ENCODE results near the gene CSDE1. TPM values are rescaled to one million over a fixed set of nuclear protein-coding genes. Genes with fewer than 3 reads are reported as not detected.

Gene CSDE1
- total RNA-seq, 1 experiment from 2014 or later: 595 TPM

DNA sequence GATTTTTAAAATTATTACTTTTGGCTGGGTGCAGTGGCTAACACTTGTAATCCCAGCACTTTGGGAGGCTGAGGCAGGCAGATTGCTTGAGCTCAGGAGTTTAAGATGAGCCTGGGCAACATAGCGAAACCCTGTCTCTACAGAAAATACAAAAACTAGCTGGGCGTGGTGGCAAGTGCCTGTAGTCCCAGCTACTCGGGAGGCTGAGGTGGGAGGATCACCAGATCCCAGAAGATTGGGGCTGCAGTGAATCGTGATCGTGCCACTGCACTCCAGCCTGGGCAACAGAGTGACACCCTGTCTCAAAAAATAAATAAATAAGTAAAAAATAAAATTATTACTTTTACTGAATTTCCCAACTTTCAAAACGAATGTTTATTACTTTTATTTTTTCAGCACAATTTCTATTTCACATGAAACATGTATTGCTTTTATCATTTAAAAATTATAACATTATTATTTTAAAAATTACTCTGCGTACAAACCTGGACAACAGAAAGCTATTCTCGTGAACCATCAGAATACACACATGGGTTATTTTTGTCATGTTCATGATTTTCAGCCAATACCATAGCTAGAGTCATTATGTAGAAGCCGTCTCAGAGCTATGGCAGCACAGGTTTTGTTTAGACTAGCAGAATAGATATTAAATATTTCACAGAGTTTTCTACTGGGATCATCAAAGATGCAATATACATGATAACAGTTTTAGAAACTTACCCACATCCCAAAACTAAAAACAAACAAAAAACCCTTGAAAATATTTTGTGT lies 63.1 kb downstream of the CSDE1 start (continued):
- TF ChIP-seq FOXK1 (CRISPR knock-in tag; IDR thresholded peaks at IDR 0.05) (no peak), ZNF219 (CRISPR knock-in tag; IDR thresholded peaks at IDR 0.05; ENCODE audit: borderline replicate concordance) (no peak)

DNA sequence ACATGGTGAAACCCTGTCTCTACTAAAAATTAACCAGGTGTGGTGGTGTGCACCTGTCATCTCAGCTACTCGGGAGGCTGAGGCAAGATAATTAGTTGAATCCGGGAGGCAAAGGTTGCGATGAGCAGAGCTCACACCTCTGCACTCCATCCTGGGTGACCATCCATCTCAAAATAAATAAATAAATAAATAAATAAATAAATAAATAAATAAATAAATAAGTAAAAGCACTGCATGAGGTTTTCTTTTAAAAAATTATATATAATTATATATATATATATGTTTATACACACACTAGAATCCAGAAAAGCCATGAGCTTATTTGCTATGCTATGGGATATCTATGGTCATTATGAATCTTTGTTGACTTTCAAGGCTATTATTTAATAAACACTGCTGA lies 64.8 kb downstream of the CSDE1 start:
- Mint-ChIP-seq H3K27me3 (ENCODE audit: low read depth) (peaks cover 7% of the 10 kb centered on the region; the same call in 1 of the 2 replicates), H3K9me3 (no peaks in the 10 kb centered on the region), H3K27ac (no peak overlapping the region), H3K4me3 (no peak overlapping the region), H3K4me1 (no peaks in the 10 kb centered on the region), H3K36me3 (no peaks in the 10 kb centered on the region)
- ATAC-seq (no peak), DNase-seq (ENCODE audit: low spot score) (no peak)
- CTCF ChIA-PET: interaction anchor here (1.4 kb wide), 1 partner anchor 360 kb away, joined by 6 read pairs; no protein-coding TSS in a partner anchor
- TF ChIP-seq GABPB1 (CRISPR knock-in tag; IDR thresholded peaks at IDR 0.05): no peak
- TF ChIP-seq, protein P1, sequence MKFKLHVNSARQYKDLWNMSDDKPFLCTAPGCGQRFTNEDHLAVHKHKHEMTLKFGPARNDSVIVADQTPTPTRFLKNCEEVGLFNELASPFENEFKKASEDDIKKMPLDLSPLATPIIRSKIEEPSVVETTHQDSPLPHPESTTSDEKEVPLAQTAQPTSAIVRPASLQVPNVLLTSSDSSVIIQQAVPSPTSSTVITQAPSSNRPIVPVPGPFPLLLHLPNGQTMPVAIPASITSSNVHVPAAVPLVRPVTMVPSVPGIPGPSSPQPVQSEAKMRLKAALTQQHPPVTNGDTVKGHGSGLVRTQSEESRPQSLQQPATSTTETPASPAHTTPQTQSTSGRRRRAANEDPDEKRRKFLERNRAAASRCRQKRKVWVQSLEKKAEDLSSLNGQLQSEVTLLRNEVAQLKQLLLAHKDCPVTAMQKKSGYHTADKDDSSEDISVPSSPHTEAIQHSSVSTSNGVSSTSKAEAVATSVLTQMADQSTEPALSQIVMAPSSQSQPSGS (CRISPR knock-in tag; IDR thresholded peaks at IDR 0.05; ENCODE audit: borderline replicate concordance, low read depth): no peak
- TF ChIP-seq RELA (CRISPR knock-in tag; IDR thresholded peaks at IDR 0.05; ENCODE audit: borderline replicate concordance): no peak
- no peak for TF ChIP-seq JUN (CRISPR knock-in tag; IDR thresholded peaks at IDR 0.05)
- TF ChIP-seq FOXK1 (CRISPR knock-in tag; IDR thresholded peaks at IDR 0.05): no peak
- TF ChIP-seq ZNF317 (CRISPR knock-in tag; IDR thresholded peaks at IDR 0.05; ENCODE audit: borderline replicate concordance, low read depth): no peak
- TF ChIP-seq PRDM15 (CRISPR knock-in tag; IDR thresholded peaks at IDR 0.05): no peak
- TF ChIP-seq ZNF263 (CRISPR knock-in tag; IDR thresholded peaks at IDR 0.05; ENCODE audit: low read depth): no peak
- TF ChIP-seq ESRRA (CRISPR knock-in tag; IDR thresholded peaks at IDR 0.05; ENCODE audit: borderline replicate concordance): no peak
- TF ChIP-seq ZNF121 (CRISPR knock-in tag; IDR thresholded peaks at IDR 0.05): no peak
- POLR2A ChIA-PET: no interaction called here

DNA sequence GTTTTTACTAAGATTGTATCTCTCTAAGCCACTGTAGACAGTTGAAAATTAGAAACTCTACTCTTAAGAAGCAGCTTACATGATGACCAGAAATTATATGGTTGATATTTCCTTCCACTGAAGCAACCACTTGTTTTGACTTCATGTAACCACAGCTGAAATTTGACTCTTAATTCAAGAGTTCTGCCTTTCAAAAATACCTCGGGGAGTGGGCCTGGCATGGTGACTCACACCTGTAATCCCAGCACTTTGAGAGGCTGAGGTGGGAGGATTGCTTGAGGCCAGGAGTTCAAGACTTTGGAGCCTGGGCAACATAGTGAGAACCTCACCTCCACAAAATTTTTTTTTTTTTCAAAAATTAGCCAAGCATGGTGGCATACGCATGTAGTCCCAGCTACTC lies 66.7 kb downstream of the CSDE1 start:
- Mint-ChIP-seq H3K27ac (no peak overlapping the region), H3K4me3 (no peak overlapping the region), H3K9me3 (no peaks in the 10 kb centered on the region), H3K36me3 (no peaks in the 10 kb centered on the region), H3K4me1 (no peaks in the 10 kb centered on the region), H3K27me3 (ENCODE audit: low read depth) (peaks cover 10% of the 10 kb centered on the region)
- DNase-seq (ENCODE audit: low spot score) (no peak), ATAC-seq (no peak)
- ChIA-PET POLR2A (no interaction called here), CTCF (no interaction called here)
- TF ChIP-seq SMAD3 (CRISPR knock-in tag; IDR thresholded peaks at IDR 0.05; ENCODE audit: borderline replicate concordance) (no peak), IRF2 (CRISPR knock-in tag; IDR thresholded peaks at IDR 0.05; ENCODE audit: borderline replicate concordance, low read depth) (no peak), ZMAT4 (CRISPR knock-in tag; IDR thresholded peaks at IDR 0.05) (no peak), TEAD1 (CRISPR knock-in tag; IDR thresholded peaks at IDR 0.05) (no peak), HMGA2 (CRISPR knock-in tag; IDR thresholded peaks at IDR 0.05) (no peak)
- TF ChIP-seq, protein P2, sequence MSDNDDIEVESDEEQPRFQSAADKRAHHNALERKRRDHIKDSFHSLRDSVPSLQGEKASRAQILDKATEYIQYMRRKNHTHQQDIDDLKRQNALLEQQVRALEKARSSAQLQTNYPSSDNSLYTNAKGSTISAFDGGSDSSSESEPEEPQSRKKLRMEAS (CRISPR knock-in tag; IDR thresholded peaks at IDR 0.05): no peak

Data from WTC11 (cell line).